Transverse colon (tissue), 4 donors: ENCODE data around the gene PSMB11. TPM values are rescaled to one million over a fixed set of nuclear protein-coding genes. Genes with fewer than 3 reads are reported as not detected.

Source experiments
- DNase-seq: peaks from one replicate; pipeline ENCODE4 v3.0.0-alpha.2; 2019
- H3K27ac ChIP-seq, 4 donors: fragments of 200-600 bp; sonication (generic); 2 replicates each; pipeline ENCODE4 v1.5.1; 2016 to 2018; ENCODE audit warnings: inconsistent platforms in 4 of 4
- H3K27me3 ChIP-seq: fragments of 200-600 bp; sonication (generic); 2 replicates; pipeline ENCODE4 v1.5.1; 2017; ENCODE audit warnings: inconsistent platforms
- H3K36me3 ChIP-seq, 4 donors: fragments of 200-600 bp; sonication (generic); 2 replicates each; pipeline ENCODE4 v1.5.1; 2017 to 2019; ENCODE audit warnings: inconsistent platforms in 4 of 4
- H3K4me1 ChIP-seq, 4 donors: fragments of 200-600 bp; sonication (generic); 2 replicates each; pipeline ENCODE4 v1.5.1; 2017 to 2020; ENCODE audit warnings: inconsistent platforms in 4 of 4
- H3K4me3 ChIP-seq, 4 donors: fragments of 200-600 bp; sonication (generic); 1 replicate in 1 of 4; 2 replicates in 3 of 4; pipeline versions ENCODE4 v1.5.1 to v1.6.1; 2017 to 2019; ENCODE audit warnings: inconsistent platforms in 4 of 4
- H3K9me3 ChIP-seq, 2 donors: fragments of 200-600 bp; sonication (generic); 2 replicates each; pipeline ENCODE4 v1.5.1; 2017 to 2019; ENCODE audit warnings: inconsistent platforms in 2 of 2
- EP300 ChIP-seq: sonication (generic); formaldehyde crosslinking; IDR thresholded peaks from one replicate; pipeline ENCODE4 v1.6.1; 2017; ENCODE audit warnings: antibody characterized with exemption, low read depth
- POLR2A ChIP-seq: fragments of 450-650 bp; IDR thresholded peaks from one replicate; pipeline ENCODE4 v1.6.1; 2016; ENCODE audit warnings: antibody characterized with exemption, mild to moderate bottlenecking, moderate library complexity
- POLR2AphosphoS5 ChIP-seq, 3 donors: sonication (generic); formaldehyde crosslinking; IDR thresholded peaks; one replicate each; pipeline ENCODE4 v1.6.1; 2016; ENCODE audit warnings: antibody characterized with exemption in 3 of 3
- WGBS, 2 donors: methylation state at CpG; one replicate each; pipeline ENCODE4 v1.1.5; 2018; ENCODE audit warnings: low coverage in 1 of 2; 5-methylcytosine and 5-hydroxymethylcytosine counted together
- in situ Hi-C, 4 donors: fragments of 200-750 bp; cut with MboI; loops; one replicate each; pipeline versions ENCODE4 v1.15.0 to v1.15.1; 2017; ENCODE audit warnings: low sequenced_read_pairs in 3 of 4, low pct_ligation_motif_present in 1 of 4, low pct_unique_long_range_greater_than_20kb in 1 of 4
- intact Hi-C: fragments of 100-400 bp; cut with DNase I; formaldehyde crosslinking; loops from one replicate; pipeline ENCODE4 v1.15.1; 2023; ENCODE audit warnings: low total_unique reads
- total RNA-seq, 4 donors: library from RNA; depleted of rRNA; stranded (reverse); fragments of >200 nt; gene quantifications; one replicate each; pipeline ENCODE4 v1.1.0, GENCODE V29; 2016
- TF ChIP-seq, protein P1 (sequence below), 5 experiments: fragments of 200-600 bp in 3 of 5; fragments of 450-650 bp in 2 of 5; sonication (generic) in 3 of 5; IDR thresholded peaks; 1 replicate in 2 of 5; 2 replicates in 3 of 5; pipeline ENCODE4 v1.5.1; 2016 to 2017; ENCODE audit warnings: antibody characterized with exemption in 5 of 5, inconsistent platforms in 3 of 5, mild to moderate bottlenecking in 2 of 5, moderate library complexity in 1 of 5

Gene PSMB11, protein sequence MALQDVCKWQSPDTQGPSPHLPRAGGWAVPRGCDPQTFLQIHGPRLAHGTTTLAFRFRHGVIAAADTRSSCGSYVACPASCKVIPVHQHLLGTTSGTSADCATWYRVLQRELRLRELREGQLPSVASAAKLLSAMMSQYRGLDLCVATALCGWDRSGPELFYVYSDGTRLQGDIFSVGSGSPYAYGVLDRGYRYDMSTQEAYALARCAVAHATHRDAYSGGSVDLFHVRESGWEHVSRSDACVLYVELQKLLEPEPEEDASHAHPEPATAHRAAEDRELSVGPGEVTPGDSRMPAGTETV
- not detected for total RNA-seq

DNA sequence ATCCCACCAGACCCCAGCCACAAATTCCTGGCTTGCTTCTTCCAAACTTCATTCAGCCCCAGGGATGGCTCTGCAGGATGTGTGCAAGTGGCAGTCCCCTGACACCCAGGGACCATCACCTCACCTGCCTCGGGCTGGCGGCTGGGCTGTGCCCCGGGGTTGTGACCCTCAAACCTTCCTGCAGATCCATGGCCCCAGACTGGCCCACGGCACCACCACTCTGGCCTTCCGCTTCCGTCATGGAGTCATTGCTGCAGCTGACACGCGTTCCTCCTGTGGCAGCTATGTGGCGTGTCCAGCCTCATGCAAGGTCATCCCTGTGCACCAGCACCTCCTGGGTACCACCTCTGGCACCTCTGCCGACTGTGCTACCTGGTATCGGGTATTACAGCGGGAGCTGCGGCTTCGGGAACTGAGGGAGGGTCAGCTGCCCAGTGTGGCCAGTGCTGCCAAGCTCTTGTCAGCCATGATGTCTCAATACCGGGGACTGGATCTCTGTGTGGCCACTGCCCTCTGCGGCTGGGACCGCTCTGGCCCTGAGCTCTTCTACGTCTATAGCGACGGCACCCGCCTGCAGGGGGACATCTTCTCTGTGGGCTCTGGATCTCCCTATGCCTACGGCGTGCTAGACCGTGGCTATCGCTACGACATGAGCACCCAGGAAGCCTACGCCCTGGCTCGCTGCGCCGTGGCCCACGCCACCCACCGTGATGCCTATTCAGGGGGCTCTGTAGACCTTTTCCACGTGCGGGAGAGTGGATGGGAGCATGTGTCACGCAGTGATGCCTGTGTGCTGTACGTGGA, at the start of gene PSMB11:
Gene PSMB11, plus strand, starts transcription at position 51 of the 804 bp plus-strand sequence. Its CDS starts 14 bp downstream, at position 65.
- Histone ChIP-seq H3K4me1 (no peaks in the 10 kb centered on the region), H3K27me3 (no peaks in the 10 kb centered on the region), H3K36me3 (no peaks in the 10 kb centered on the region), H3K9me3 (no peaks in the 10 kb centered on the region), H3K4me3 (no peak within 1 kb of the TSS), H3K27ac (no peak within 1 kb of the TSS)
- TF ChIP-seq EP300 (no peak), POLR2A (no peak), POLR2AphosphoS5 (IDR thresholded peaks at IDR 0.05) (no peak)
- TF ChIP-seq, protein P1, sequence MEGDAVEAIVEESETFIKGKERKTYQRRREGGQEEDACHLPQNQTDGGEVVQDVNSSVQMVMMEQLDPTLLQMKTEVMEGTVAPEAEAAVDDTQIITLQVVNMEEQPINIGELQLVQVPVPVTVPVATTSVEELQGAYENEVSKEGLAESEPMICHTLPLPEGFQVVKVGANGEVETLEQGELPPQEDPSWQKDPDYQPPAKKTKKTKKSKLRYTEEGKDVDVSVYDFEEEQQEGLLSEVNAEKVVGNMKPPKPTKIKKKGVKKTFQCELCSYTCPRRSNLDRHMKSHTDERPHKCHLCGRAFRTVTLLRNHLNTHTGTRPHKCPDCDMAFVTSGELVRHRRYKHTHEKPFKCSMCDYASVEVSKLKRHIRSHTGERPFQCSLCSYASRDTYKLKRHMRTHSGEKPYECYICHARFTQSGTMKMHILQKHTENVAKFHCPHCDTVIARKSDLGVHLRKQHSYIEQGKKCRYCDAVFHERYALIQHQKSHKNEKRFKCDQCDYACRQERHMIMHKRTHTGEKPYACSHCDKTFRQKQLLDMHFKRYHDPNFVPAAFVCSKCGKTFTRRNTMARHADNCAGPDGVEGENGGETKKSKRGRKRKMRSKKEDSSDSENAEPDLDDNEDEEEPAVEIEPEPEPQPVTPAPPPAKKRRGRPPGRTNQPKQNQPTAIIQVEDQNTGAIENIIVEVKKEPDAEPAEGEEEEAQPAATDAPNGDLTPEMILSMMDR (IDR thresholded peaks at IDR 0.05), result no peak
- DNase-seq, result no peak
- 95% methylated on average over 31 of the region's 36 CpGs; no CpG with 5 or more reads in 1 of the 2 donors for WGBS, 2 donors
- intact Hi-C loops (no loop called here), in situ Hi-C loops (no loop called here)

DNA sequence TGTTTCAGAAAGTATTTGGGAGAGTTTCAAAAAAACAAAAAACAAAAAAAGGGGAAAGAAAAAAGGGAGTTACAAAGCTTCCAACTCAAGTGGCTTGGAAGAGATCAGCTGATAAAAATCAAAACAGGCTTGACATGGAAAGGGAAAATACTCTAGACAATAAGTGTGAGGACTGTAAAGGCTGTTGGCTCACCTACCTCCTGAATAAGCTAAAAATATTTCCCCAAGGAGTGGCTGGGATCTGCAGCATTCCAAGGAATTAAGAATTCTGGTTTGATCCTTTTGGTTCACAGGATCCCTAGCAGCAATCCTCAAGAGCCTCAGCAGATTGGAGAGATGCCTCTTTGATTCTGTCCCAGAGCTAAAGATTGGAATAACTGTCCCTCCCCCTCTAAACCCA, 48.5 kb upstream of the PSMB11 start:
- Histone ChIP-seq H3K9me3 (no peaks in the 10 kb centered on the region), H3K36me3 (no peaks in the 10 kb centered on the region), H3K27ac (no peak overlapping the region), H3K4me1 (peaks cover 0 to 4% (median 0%) of the 10 kb centered on the region in 4 donors), H3K27me3 (no peaks in the 10 kb centered on the region), H3K4me3 (no peak overlapping the region)
- in situ Hi-C loops, result loop anchor here in 1 of 4 donors (5.0 kb wide), 1 partner anchor 59 kb away; no protein-coding TSS in a partner anchor
- intact Hi-C loops, result no loop called here
- DNase-seq, result no peak
- TF ChIP-seq POLR2A (no peak), EP300 (no peak), POLR2AphosphoS5 (IDR thresholded peaks at IDR 0.05) (no peak)
- TF ChIP-seq, protein P1 (IDR thresholded peaks at IDR 0.05), result no peak

DNA sequence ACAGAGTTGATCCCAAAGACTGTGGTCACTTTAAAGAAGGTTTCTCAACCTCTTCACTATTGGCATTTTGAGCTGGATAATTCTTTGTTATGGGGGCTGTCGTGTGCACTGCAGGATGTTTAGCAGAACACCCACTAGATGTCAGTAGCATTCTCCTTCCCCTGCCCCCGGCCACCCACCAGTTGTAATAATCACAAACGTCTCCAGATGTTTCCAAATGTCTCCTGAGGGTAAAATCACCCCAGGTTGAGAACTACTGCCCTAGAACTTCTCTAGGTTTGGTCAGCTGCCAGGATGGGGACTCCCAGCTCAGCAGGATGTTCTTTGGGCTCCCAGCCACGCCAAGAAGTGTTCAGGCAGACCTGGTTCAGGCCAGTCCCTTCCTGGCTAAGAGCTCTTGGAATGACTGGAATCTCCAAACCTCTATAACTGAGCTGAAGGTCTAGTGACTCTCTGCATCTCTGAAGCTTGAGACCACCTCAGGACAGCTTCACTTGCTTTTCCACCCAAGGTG, 47.2 kb upstream of the PSMB11 start:
- Histone ChIP-seq H3K36me3 (no peaks in the 10 kb centered on the region), H3K4me3 (no peak overlapping the region), H3K27ac (no peak overlapping the region), H3K4me1 (peaks cover 0 to 6% (median under 1%) of the 10 kb centered on the region in 4 donors), H3K9me3 (no peaks in the 10 kb centered on the region), H3K27me3 (no peaks in the 10 kb centered on the region)
- in situ Hi-C loops (loop anchor here in 1 of 4 donors (5.0 kb wide), 1 partner anchor 57 kb away; no protein-coding TSS in a partner anchor), intact Hi-C loops (no loop called here)
- TF ChIP-seq POLR2A (no peak), EP300 (no peak), POLR2AphosphoS5 (IDR thresholded peaks at IDR 0.05) (no peak)
- TF ChIP-seq, protein P1 (IDR thresholded peaks at IDR 0.05), result peak in 4 of 5 experiments; percentile 18 to 32 (median 24)
- DNase-seq, result no peak
- WGBS, 2 donors, result 0 to 11% methylated on average over 2 to 4 of the region's 4 CpGs
